ENCODE measurements around the gene BRSK2.

The BRSK2 gene

GRCh38 chr11:1483445-1483961, 93.8 kb downstream of the BRSK2 start:
- no peak for DNase-seq (ENCODE audit: low spot score)

GRCh38 chr11:1484061-1484671, 94.4 kb downstream of the BRSK2 start:
- DNase-seq (ENCODE audit: low spot score), result no peak

DNA sequence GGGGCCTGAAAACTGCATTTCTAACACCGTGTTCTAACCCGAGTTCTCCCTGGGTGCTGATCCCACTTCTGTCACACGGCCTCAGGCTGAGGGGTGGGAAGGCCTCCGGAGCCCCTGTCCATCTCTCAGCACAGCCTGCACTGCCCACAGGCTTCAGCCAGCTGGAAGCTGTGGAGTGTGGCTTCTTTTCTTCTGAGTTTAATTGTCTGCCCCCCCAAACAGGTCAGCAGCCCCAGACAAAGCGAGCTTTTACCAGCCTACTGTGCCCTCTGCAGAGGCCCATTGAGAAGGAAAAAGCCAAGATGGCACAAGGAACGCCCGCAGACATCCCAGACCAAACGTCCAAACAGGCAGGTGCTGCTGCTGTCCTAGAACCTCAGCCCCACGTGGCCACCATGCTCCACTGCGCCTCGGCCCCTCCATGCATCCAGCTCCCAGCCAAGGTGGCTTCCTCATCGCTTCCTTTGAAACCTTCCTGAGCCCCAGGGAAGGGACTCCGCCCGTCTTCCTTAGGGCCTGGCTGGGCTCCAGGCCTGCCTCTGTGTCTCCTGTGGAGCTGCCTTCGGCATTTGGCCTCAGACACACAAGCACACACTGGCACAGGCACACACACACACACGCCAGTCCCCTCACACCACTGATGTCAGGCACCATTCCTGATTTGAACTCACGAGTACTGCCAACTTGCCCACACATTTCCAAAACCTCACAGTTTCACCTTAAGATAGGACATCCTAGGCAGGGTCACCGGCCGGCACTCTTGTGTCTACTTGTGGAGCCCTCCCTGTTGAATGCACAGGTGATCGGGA, 95.2 kb downstream of the BRSK2 start:
- no peak for DNase-seq (ENCODE audit: low spot score)

GRCh38 chr11:1485504-1485885, 95.8 kb downstream of the BRSK2 start:
- DNase-seq (ENCODE audit: low spot score), result no peak

GRCh38 chr11:1486054-1486825, 96.5 kb downstream of the BRSK2 start, which contains the start of gene MOB2:
TSS of gene MOB2 (minus strand) at chr11:1486779. CDS start at chr11:1486556, 223 bp downstream.
- DNase-seq (ENCODE audit: low spot score), result peak; percentile 69

- DNase-seq (ENCODE audit: low spot score), result no peak
Observed at GRCh38 chr11:1487091-1487850, 97.5 kb downstream of the BRSK2 start.

- DNase-seq (ENCODE audit: low spot score), result no peak
Observed at GRCh38 chr11:1487851-1488574, 98.3 kb downstream of the BRSK2 start.

DNA sequence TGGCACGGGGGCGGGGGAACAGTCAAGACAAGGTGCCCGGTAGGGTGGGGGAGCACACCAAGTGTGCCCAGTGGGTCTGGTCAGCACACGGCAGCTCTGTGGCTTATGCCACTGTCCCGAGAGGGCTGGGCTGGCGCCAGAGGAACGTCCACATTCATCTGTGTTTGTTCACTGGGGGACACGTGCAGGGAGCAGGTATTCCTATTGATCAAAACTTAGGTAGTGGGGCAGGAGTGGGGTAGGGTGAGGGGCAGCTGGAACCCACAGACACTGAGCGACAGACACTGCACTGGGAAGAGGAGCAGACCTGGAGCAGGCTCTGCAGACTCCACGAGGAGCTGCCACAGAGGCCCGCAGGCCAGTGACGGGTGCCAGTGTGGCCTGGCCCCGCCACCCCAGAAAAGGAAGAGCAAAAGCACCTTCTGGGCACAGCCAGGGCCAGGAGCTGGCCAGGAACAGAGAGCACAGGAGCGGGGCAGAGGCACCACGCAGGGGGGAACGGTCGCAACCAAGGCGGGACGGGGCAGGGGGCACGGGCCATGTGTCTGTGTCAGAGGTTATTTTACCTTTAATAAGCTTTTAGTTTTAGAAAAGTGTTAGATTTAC, 98.9 kb downstream of the BRSK2 start:
- DNase-seq (ENCODE audit: low spot score), result no peak

- DNase-seq (ENCODE audit: low spot score), result no peak
Observed at GRCh38 chr11:1490651-1491050, 100.9 kb downstream of the BRSK2 start.

- DNase-seq (ENCODE audit: low spot score), result no peak
Observed at GRCh38 chr11:1491379-1491778, 101.6 kb downstream of the BRSK2 start.

DNA sequence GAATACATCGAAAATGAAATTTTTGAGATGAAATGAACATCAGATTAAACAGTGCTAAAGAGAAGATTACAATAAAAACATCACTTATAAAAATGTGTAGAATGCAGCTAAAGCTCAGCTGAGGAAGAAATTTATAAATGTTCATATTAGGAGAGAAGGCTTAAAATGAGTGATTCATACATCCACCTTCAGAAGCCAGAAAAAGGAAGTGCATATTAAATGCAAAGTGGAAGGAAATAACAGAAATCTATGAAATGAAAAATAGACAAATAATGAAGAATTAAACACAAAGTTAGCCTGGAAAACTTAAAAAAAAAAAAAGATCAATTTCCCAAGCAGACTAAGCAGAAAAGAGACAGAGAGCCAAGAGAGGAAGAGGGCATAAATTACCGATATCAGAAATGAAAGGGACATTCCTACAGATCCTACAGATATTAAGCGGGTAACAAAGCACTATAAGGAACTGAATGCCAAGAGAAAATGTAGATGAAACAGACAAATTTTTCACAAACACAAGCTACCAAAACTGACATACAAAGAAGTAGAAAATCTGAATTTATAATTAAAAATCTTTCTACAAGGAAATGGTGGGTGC, 104.0 kb downstream of the BRSK2 start:
- DNase-seq (ENCODE audit: low spot score), result no peak

GRCh38 chr11:1494650-1495049, 104.9 kb downstream of the BRSK2 start:
- DNase-seq (ENCODE audit: low spot score), result no peak

DNA sequence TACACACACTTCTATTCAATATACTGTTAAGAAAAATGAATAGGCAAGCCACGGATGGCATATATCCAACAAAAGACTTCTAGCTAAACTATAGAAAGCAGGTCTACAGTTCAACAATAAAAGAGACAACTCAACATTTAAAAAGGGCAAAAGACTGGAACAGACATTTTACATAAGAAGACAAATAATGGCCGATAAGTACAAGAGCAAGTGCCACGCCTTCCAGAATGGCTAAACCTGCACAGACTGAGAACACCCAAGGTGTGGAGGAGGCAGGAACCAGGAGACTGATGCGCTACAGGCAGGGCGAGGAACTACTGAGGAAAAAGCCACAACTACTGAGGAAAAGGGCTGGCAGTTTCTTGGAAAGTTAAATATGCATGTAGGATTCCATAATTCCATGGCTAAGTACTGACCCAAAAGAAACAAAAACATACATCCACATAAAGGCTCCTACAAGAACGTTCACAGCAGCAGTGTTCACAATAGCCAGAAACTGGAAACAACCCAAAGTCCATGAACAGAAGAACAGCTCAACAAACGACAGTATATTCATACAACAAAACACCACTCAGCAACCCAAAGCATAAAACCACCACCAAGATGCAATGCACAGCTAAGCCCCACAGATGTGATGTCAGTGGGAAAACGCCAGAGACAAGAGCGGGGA, 106.5 kb downstream of the BRSK2 start:
- DNase-seq (ENCODE audit: low spot score), result no peak

- no peak for DNase-seq (ENCODE audit: low spot score)
Observed at GRCh38 chr11:1496761-1497095, 107.0 kb downstream of the BRSK2 start.

- no peak for DNase-seq (ENCODE audit: low spot score)
Observed at GRCh38 chr11:1497600-1497999, 107.9 kb downstream of the BRSK2 start.

- DNase-seq (ENCODE audit: low spot score), result no peak
Observed at GRCh38 chr11:1498262-1498661, 108.5 kb downstream of the BRSK2 start.

GRCh38 chr11:1499261-1499890, 109.6 kb downstream of the BRSK2 start:
- no peak for DNase-seq (ENCODE audit: low spot score)

DNA sequence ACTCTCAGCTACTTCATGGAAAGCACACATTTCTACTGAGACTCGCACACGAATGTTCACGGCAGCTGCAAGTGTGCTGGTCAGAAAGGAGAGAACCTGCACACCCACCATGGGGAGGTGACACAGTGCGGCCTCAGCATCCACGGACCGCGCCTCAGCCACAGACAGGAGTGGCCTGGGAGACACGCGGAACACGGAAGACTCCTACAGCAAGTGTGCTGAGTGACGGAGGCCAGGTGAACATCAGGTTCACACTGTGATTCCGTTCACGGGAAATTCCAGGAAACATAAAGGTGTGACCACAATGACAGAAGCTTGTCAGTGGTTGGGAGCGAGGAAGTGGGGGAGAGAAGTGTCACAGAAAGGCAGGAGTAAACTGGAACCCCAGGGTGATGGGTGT, 110.2 kb downstream of the BRSK2 start:
- DNase-seq (ENCODE audit: low spot score), result no peak
